IMR-90 (cell line): Measurements from ENCODE around the gene EPC1. TPM values are rescaled to one million over a fixed set of nuclear protein-coding genes. Genes with fewer than 3 reads are reported as not detected.

Experiments used
- ATAC-seq: fragments of 200-7000 bp; cut with Tn5 transposase; 2 replicates; pipeline ENCODE4 v1.9.1; 2020; ENCODE audit warnings: low read depth, mild to moderate bottlenecking, moderate library complexity
- BruUV-seq: library from RNA; stranded (reverse); fragments of 400-500 nt; replicated peaks from 2 replicates; lab custom pipeline; 2021; lab: Mats Ljungman, UMichigan
- CTCF ChIA-PET: fragments of 300-600 bp; formaldehyde crosslinking; extraction: SDS; loops from one replicate; lab custom pipeline; 2021; ENCODE audit warnings: antibody characterized with exemption; lab: Yijun Ruan, JAX
- POLR2A ChIA-PET: fragments of 300-600 bp; sonication (Branson Sonifier 250); formaldehyde crosslinking; loops from one replicate; lab custom pipeline; 2022; ENCODE audit warnings: antibody characterized with exemption; ENCODE audit not compliant: unreplicated experiment; lab: Charles Lee
- DNase-seq: peaks from one replicate; pipeline ENCODE4 v3.0.0; 2013
- H2AFZ ChIP-seq: replicated peaks from 2 replicates; pipeline ENCODE3; 2013; ENCODE audit warnings: low read length, mild to moderate bottlenecking; ENCODE audit not compliant: poor library complexity
- H2AK5ac ChIP-seq: 2 replicates; pipeline ENCODE4 v1.6.1; 2013; ENCODE audit warnings: low read depth, low read length, inconsistent platforms
- H2AK9ac ChIP-seq: replicated peaks from 2 replicates; pipeline ENCODE3; 2013; ENCODE audit warnings: mild to moderate bottlenecking, low read depth, low read length, moderate library complexity; ENCODE audit not compliant: poor library complexity
- H2BK120ac ChIP-seq: 2 replicates; pipeline ENCODE4 v1.6.1; 2013; ENCODE audit warnings: low read depth, low read length, inconsistent platforms
- H2BK15ac ChIP-seq: 3 replicates; pipeline ENCODE4 v1.6.1; 2013; ENCODE audit warnings: low read depth, low read length, inconsistent platforms
- H2BK20ac ChIP-seq: 2 replicates; pipeline ENCODE4 v1.6.1; 2013; ENCODE audit warnings: low read depth, mild to moderate bottlenecking, inconsistent platforms, low read length, moderate library complexity
- H2BK5ac ChIP-seq: 2 replicates; pipeline ENCODE4 v1.6.1; 2013; ENCODE audit warnings: mild to moderate bottlenecking, low read depth, low read length, inconsistent platforms; ENCODE audit not compliant: poor library complexity, severe bottlenecking
- H3K14ac ChIP-seq: replicated peaks from 2 replicates; pipeline ENCODE4 v1.6.1; 2013; ENCODE audit warnings: low read depth, low read length, inconsistent platforms
- H3K18ac ChIP-seq: 2 replicates; pipeline ENCODE4 v1.6.1; 2013; ENCODE audit warnings: low read depth, low read length, control low read depth
- H3K23ac ChIP-seq: 2 replicates; pipeline ENCODE4 v1.6.1; 2013; ENCODE audit warnings: low read depth, low read length, inconsistent platforms
- H3K27ac ChIP-seq: 2 replicates; pipeline ENCODE4 v1.5.1; 2013; ENCODE audit warnings: mild to moderate bottlenecking, control low read depth, low read length; ENCODE audit not compliant: insufficient read depth
- H3K27me3 ChIP-seq: 2 replicates; pipeline ENCODE4 v1.6.1; 2013; ENCODE audit warnings: low read length; ENCODE audit not compliant: control insufficient read depth, insufficient read depth
- H3K36me3 ChIP-seq: 2 replicates; pipeline ENCODE4 v1.6.1; 2013; ENCODE audit warnings: low read length, mixed read lengths; ENCODE audit not compliant: control insufficient read depth, insufficient read depth
- H3K4ac ChIP-seq: 2 replicates; pipeline ENCODE4 v1.6.1; 2013; ENCODE audit warnings: low read depth, low read length, inconsistent platforms
- H3K4me1 ChIP-seq: 2 replicates; pipeline ENCODE4 v1.6.1; 2013; ENCODE audit warnings: low read length, mixed read lengths; ENCODE audit not compliant: control insufficient read depth, insufficient read depth
- H3K4me2 ChIP-seq: 2 replicates; pipeline ENCODE4 v1.6.1; 2013; ENCODE audit warnings: low read depth, mild to moderate bottlenecking, control low read depth, low read length, moderate library complexity
- H3K4me3 ChIP-seq: 2 replicates; pipeline ENCODE4 v1.5.1; 2013; ENCODE audit warnings: low read depth, mild to moderate bottlenecking, control low read depth, low read length, moderate library complexity; ENCODE audit not compliant: insufficient read depth
- H3K56ac ChIP-seq: 2 replicates; pipeline ENCODE4 v1.6.1; 2013; ENCODE audit warnings: low read length, inconsistent platforms; ENCODE audit not compliant: insufficient read depth; ENCODE audit errors: extremely low read depth
- H3K79me1 ChIP-seq, 2 experiments: 2 replicates each; pipeline ENCODE4 v1.6.1; 2013; ENCODE audit warnings: low read length in 2 of 2, inconsistent platforms in 1 of 2, low read depth in 1 of 2
- H3K9ac ChIP-seq: 2 replicates; pipeline ENCODE4 v1.6.1; 2013; ENCODE audit warnings: low read depth, low read length, control low read depth
- H3K9me1 ChIP-seq: 2 replicates; pipeline ENCODE4 v1.6.1; 2013; ENCODE audit warnings: low read length, inconsistent platforms; ENCODE audit not compliant: insufficient read depth
- H3K9me3 ChIP-seq: 2 replicates; pipeline ENCODE4 v1.6.1; 2013; ENCODE audit warnings: low read length; ENCODE audit not compliant: control insufficient read depth, insufficient read depth
- H4K20me1 ChIP-seq: 2 replicates; pipeline ENCODE4 v1.6.1; 2013; ENCODE audit warnings: low read length, inconsistent platforms; ENCODE audit not compliant: insufficient read depth
- H4K5ac ChIP-seq: 2 replicates; pipeline ENCODE4 v1.6.1; 2013; ENCODE audit warnings: mild to moderate bottlenecking, low read depth, low read length, control low read depth
- H4K8ac ChIP-seq, 2 experiments: 2 replicates each; pipeline ENCODE4 v1.6.1; 2013; ENCODE audit warnings: low read depth in 2 of 2, low read length in 2 of 2, control low read depth in 1 of 2, inconsistent platforms in 1 of 2
- H4K91ac ChIP-seq: 2 replicates; pipeline ENCODE4 v1.6.1; 2013; ENCODE audit warnings: low read depth, low read length, inconsistent platforms; ENCODE audit not compliant: insufficient read depth
- BHLHE40 ChIP-seq: fragments of 150-350 bp; IDR thresholded peaks from 2 replicates; pipeline ENCODE4 v1.6.1; 2016; ENCODE audit warnings: mild to moderate bottlenecking, low read depth, low read length
- CEBPB ChIP-seq: IDR thresholded peaks from 2 replicates; pipeline ENCODE4 v1.6.1; 2012; ENCODE audit warnings: low read depth, low read length, improper control_type of control experiment
- CHD1 ChIP-seq: IDR thresholded peaks from 2 replicates; pipeline ENCODE4 v1.6.1; 2012; ENCODE audit warnings: low read depth, low read length, improper control_type of control experiment
- CTCF ChIP-seq: conservative IDR thresholded peaks from 2 replicates; pipeline ENCODE4 v1.5.1; 2012; ENCODE audit warnings: mild to moderate bottlenecking, low read depth, low read length, improper control_type of control experiment
- ELK1 ChIP-seq: fragments of 150-350 bp; IDR thresholded peaks from 2 replicates; pipeline ENCODE4 v1.6.1; 2016; ENCODE audit warnings: low read depth, mild to moderate bottlenecking, low read length, moderate library complexity, borderline replicate concordance
- FOS ChIP-seq: fragments of 150-350 bp; IDR thresholded peaks from 2 replicates; pipeline ENCODE4 v1.6.1; 2016; ENCODE audit warnings: low read depth, low read length
- MAFK ChIP-seq: IDR thresholded peaks from 2 replicates; pipeline ENCODE4 v1.6.1; 2012; ENCODE audit warnings: low read depth, low read length, improper control_type of control experiment
- MAZ ChIP-seq: IDR thresholded peaks from 2 replicates; pipeline ENCODE4 v1.6.1; 2012; ENCODE audit warnings: low read depth, mild to moderate bottlenecking, low read length, improper control_type of control experiment, moderate library complexity, borderline replicate concordance
- MXI1 ChIP-seq: IDR thresholded peaks from 2 replicates; pipeline ENCODE4 v1.6.1; 2012; ENCODE audit warnings: low read depth, mild to moderate bottlenecking, low read length, moderate library complexity, borderline replicate concordance
- NFE2L2 ChIP-seq: fragments of 150-350 bp; IDR thresholded peaks from 2 replicates; pipeline ENCODE4 v1.6.1; 2016; ENCODE audit warnings: low read depth, mild to moderate bottlenecking, low read length
- POLR2A ChIP-seq: IDR thresholded peaks from 2 replicates; pipeline ENCODE4 v1.6.1; 2012; ENCODE audit warnings: mild to moderate bottlenecking, low read depth, low read length
- RAD21 ChIP-seq: IDR thresholded peaks from 2 replicates; pipeline ENCODE4 v1.6.1; 2012; ENCODE audit warnings: low read length, improper control_type of control experiment
- RCOR1 ChIP-seq: IDR thresholded peaks from 2 replicates; pipeline ENCODE4 v1.6.1; 2012; ENCODE audit warnings: mild to moderate bottlenecking, low read length, improper control_type of control experiment; ENCODE audit not compliant: insufficient replicate concordance
- RFX5 ChIP-seq: IDR thresholded peaks from 2 replicates; pipeline ENCODE4 v1.8.0; 2012; ENCODE audit warnings: low read depth, mild to moderate bottlenecking, low read length, moderate library complexity
- SMC3 ChIP-seq: fragments of 150-350 bp; IDR thresholded peaks from 2 replicates; pipeline ENCODE4 v1.6.1; 2016; ENCODE audit warnings: low read depth, mild to moderate bottlenecking, antibody characterized with exemption, low read length, moderate library complexity
- USF2 ChIP-seq: fragments of 150-350 bp; IDR thresholded peaks from 2 replicates; pipeline ENCODE4 v1.6.1; 2017; ENCODE audit warnings: mild to moderate bottlenecking, antibody characterized with exemption, low read length, low read depth
- WGBS, 2 experiments: methylation state at CpG; one replicate each; pipeline versions ENCODE4 v1.1.5 to v1.1.7; 2013; ENCODE audit warnings: missing lambda C conversion rate in 2 of 2; ENCODE audit not compliant: insufficient read length in 1 of 2; ENCODE audit errors: extremely low coverage in 2 of 2; 5-methylcytosine and 5-hydroxymethylcytosine counted together
- dilution Hi-C: fragments of 300-500 bp; cut with HindIII; formaldehyde crosslinking; loops from one replicate; pipeline ENCODE4 v1.14.3; 2018; ENCODE audit warnings: low sequenced_read_pairs; ENCODE audit not compliant: unreplicated experiment
- in situ Hi-C: fragments of 300-500 bp; cut with MboI; formaldehyde crosslinking; loops from 3 replicates; pipeline ENCODE4 v1.14.3; 2019; ENCODE audit warnings: low sequenced_read_pairs, inconsistent platforms, mixed read lengths
- intact Hi-C: fragments of 100-400 bp; cut with micrococcal nuclease; formaldehyde crosslinking; loops from 2 replicates; pipeline ENCODE4 v1.10.0; 2022
- polyA plus RNA-seq, 3 experiments: library from polyadenylated mRNA; depleted of rRNA; stranded (reverse); fragments of >200 nt; gene quantifications; 2 replicates each; pipeline ENCODE4 v1.2.3, GENCODE V29; 2012; ENCODE audit warnings: low replicate concordance in 1 of 3
- total RNA-seq: library from RNA; depleted of rRNA; stranded (reverse); fragments of >200 nt; gene quantifications from 2 replicates; pipeline ENCODE4 v1.2.3, GENCODE V29; 2012

EPC1 gene
- total and polyA plus RNA-seq, 2 of the 4 experiments (the other 2 are of a cell fraction) = 21.9 to 23.5 TPM

- no peak overlapping the region for H3K4ac ChIP-seq
- BruUV-seq = no TSS peak
- intact Hi-C loops (loop anchor here (5.0 to 10.0 kb wide), 2 partner anchors 77 to 656 kb away; no protein-coding TSS in a partner anchor), in situ Hi-C loops (no loop called here), dilution Hi-C loops (no loop called here)
- no peaks in the 10 kb centered on the region for H3K36me3 ChIP-seq
- no peaks in the 10 kb centered on the region for H3K9me1 ChIP-seq
- H3K14ac ChIP-seq = no peak overlapping the region
- H2BK5ac ChIP-seq = no peak overlapping the region
- no peak overlapping the region for H2BK120ac ChIP-seq
- no CpG with 5 or more reads among the region's 2 CpGs for WGBS, 2 experiments
- no peak overlapping the region for H3K56ac ChIP-seq
- no peak overlapping the region for H2BK15ac ChIP-seq
- no peaks in the 10 kb centered on the region for H3K27me3 ChIP-seq
- H4K20me1 ChIP-seq = peaks cover 19% of the 10 kb centered on the region
- TF ChIP-seq RAD21 = no peak
- TF ChIP-seq RCOR1 = no peak
- TF ChIP-seq CEBPB = no peak
- TF ChIP-seq NFE2L2 = no peak
- no peak for TF ChIP-seq SMC3
- TF ChIP-seq BHLHE40 = no peak
- TF ChIP-seq MAZ = no peak
- TF ChIP-seq MXI1 = no peak
- no peak for TF ChIP-seq USF2
- TF ChIP-seq POLR2A = no peak
- TF ChIP-seq MAFK = no peak
- no peak for TF ChIP-seq RFX5
- TF ChIP-seq ELK1 = no peak
- TF ChIP-seq CTCF = no peak
- TF ChIP-seq CHD1 = no peak
- TF ChIP-seq FOS = no peak
- ChIA-PET CTCF (no interaction called here), POLR2A (no interaction called here)
- no peaks in the 10 kb centered on the region for H3K9me3 ChIP-seq
- H3K4me1 ChIP-seq = peaks cover 5% of the 10 kb centered on the region
- H2AK5ac ChIP-seq = no peak overlapping the region
- H3K23ac ChIP-seq = no peak overlapping the region
- H2BK20ac ChIP-seq = no peak overlapping the region
- peaks cover 25 to 38% of the 10 kb centered on the region in 2 experiments; a peak in 3 of 4 replicates for H3K79me1 ChIP-seq
- H2AFZ ChIP-seq = no peak overlapping the region
- H4K5ac ChIP-seq = no peak overlapping the region
- H3K4me2 ChIP-seq = no peak overlapping the region
- no peak for ATAC-seq
- no peak overlapping the region for H4K8ac ChIP-seq
- no peak overlapping the region for H4K91ac ChIP-seq
- H3K27ac ChIP-seq = no peak overlapping the region
- H3K4me3 ChIP-seq = no peak overlapping the region
- no peak for DNase-seq
- no peak overlapping the region for H3K18ac ChIP-seq
- H3K9ac ChIP-seq = no peak overlapping the region
- H2AK9ac ChIP-seq = no peak overlapping the region
Observed at GRCh38 chr10:32349199-32349585, 2.2 kb upstream of the EPC1 start.
